Smooth muscle cell (in vitro differentiated cells): ENCODE results near the gene TBC1D21. TPM values are rescaled to one million over a fixed set of nuclear protein-coding genes. Genes with fewer than 3 reads are reported as not detected.

Source experiments
- DNase-seq: peaks from one replicate; lab custom pipeline; 2025; ENCODE audit not compliant: unreplicated experiment; lab: John Stamatoyannopoulos, UW
- H2AFZ ChIP-seq: fragments of 200-600 bp; sonication (generic); 2 replicates; pipeline ENCODE4 v1.6.0; 2016; ENCODE audit warnings: antibody characterized with exemption, low read depth, mild to moderate bottlenecking
- H3F3A ChIP-seq: fragments of 200-600 bp; sonication (generic); 2 replicates; pipeline ENCODE4 v1.6.0; 2017; ENCODE audit warnings: antibody characterized with exemption, low read depth
- H3K27ac ChIP-seq: fragments of 200-600 bp; sonication (generic); 2 replicates; pipeline ENCODE4 v1.5.1; 2016; ENCODE audit warnings: low read depth, mild to moderate bottlenecking
- H3K27me3 ChIP-seq: fragments of 200-600 bp; sonication (generic); 2 replicates; pipeline ENCODE4 v1.6.1; 2016; ENCODE audit warnings: low read depth, mild to moderate bottlenecking
- H3K36me3 ChIP-seq: fragments of 200-600 bp; sonication (generic); 2 replicates; pipeline ENCODE4 v1.5.1; 2016; ENCODE audit warnings: low read depth
- H3K4me1 ChIP-seq: fragments of 200-600 bp; sonication (generic); 2 replicates; pipeline ENCODE4 v1.5.1; 2016; ENCODE audit warnings: low read depth
- H3K4me2 ChIP-seq: fragments of 200-600 bp; sonication (generic); 2 replicates; pipeline ENCODE4 v1.6.0; 2016; ENCODE audit warnings: mild to moderate bottlenecking
- H3K4me3 ChIP-seq: fragments of 200-600 bp; sonication (generic); 2 replicates; pipeline ENCODE4 v1.5.1; 2016; ENCODE audit warnings: mild to moderate bottlenecking
- H3K79me2 ChIP-seq: fragments of 200-600 bp; sonication (generic); 2 replicates; pipeline ENCODE4 v1.6.0; 2016; ENCODE audit warnings: low read depth, mild to moderate bottlenecking
- H3K9ac ChIP-seq: fragments of 200-600 bp; sonication (generic); 2 replicates; pipeline ENCODE4 v1.6.0; 2016; ENCODE audit warnings: low read depth
- H3K9me3 ChIP-seq: fragments of 200-600 bp; sonication (generic); replicated peaks from 2 replicates; pipeline ENCODE4 v1.5.1; 2016; ENCODE audit warnings: low read depth
- H4K20me1 ChIP-seq: fragments of 200-600 bp; sonication (generic); 2 replicates; pipeline ENCODE4 v1.6.0; 2016; ENCODE audit warnings: low read depth
- WGBS: methylation state at CpG from one replicate; pipeline ENCODE4 v1.1.7; 2016; ENCODE audit warnings: low lambda C conversion rate; 5-methylcytosine and 5-hydroxymethylcytosine counted together
- polyA plus RNA-seq: library from polyadenylated mRNA; unstranded; fragments of >200 nt; fragmentation: Nextera tagmentation; extraction: Ambion mirVana; gene quantifications from 2 replicates; pipeline ENCODE4 v1.2.1, GENCODE V29; 2016
- total RNA-seq: library from RNA; depleted of rRNA; stranded (reverse); fragments of >200 nt; gene quantifications from 2 replicates; pipeline ENCODE4 v1.2.3, GENCODE V29; 2014
- TF ChIP-seq, protein P1 (sequence below): fragments of 200-600 bp; sonication (generic); IDR thresholded peaks from 2 replicates; pipeline ENCODE4 v1.5.1; 2017; ENCODE audit warnings: borderline replicate concordance, mild to moderate bottlenecking, antibody characterized with exemption; ENCODE audit not compliant: insufficient read depth, poor library complexity, severe bottlenecking

Gene TBC1D21
- total and polyA plus RNA-seq, 2 experiments from 2014 or later, result not detected

DNA sequence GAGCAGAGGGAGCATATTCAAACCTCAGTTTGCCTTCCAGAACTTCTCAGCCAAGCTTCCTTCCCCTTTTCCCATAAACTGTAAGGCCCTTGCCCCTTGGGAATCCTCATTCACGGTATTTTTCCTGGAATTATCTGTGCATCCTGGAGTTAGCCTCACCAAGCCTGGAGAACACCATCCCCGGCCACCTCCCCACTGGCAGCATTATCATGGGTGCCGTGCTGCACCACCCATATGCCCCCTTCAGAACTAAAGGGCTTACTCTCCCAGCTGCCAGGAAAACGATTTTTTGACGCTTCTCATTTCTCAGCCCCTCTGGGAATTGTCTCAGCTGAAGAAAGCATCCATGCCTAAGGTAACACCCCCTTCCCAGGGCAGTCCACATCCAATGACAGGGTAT is 20.9 kb upstream of the TBC1D21 start:
- H3K36me3 ChIP-seq, result no peaks in the 10 kb centered on the region
- no peaks in the 10 kb centered on the region for H3K9me3 ChIP-seq
- DNase-seq, result no peak
- H3K27ac ChIP-seq, result no peak overlapping the region
- no peak overlapping the region for H3K9ac ChIP-seq
- TF ChIP-seq, protein P1, sequence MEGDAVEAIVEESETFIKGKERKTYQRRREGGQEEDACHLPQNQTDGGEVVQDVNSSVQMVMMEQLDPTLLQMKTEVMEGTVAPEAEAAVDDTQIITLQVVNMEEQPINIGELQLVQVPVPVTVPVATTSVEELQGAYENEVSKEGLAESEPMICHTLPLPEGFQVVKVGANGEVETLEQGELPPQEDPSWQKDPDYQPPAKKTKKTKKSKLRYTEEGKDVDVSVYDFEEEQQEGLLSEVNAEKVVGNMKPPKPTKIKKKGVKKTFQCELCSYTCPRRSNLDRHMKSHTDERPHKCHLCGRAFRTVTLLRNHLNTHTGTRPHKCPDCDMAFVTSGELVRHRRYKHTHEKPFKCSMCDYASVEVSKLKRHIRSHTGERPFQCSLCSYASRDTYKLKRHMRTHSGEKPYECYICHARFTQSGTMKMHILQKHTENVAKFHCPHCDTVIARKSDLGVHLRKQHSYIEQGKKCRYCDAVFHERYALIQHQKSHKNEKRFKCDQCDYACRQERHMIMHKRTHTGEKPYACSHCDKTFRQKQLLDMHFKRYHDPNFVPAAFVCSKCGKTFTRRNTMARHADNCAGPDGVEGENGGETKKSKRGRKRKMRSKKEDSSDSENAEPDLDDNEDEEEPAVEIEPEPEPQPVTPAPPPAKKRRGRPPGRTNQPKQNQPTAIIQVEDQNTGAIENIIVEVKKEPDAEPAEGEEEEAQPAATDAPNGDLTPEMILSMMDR, result no peak
- H3K27me3 ChIP-seq, result peaks cover 12% of the 10 kb centered on the region
- H3F3A ChIP-seq, result no peaks in the 10 kb centered on the region
- H4K20me1 ChIP-seq, result no peaks in the 10 kb centered on the region
- H2AFZ ChIP-seq, result no peak overlapping the region
- no peak overlapping the region for H3K4me3 ChIP-seq
- H3K79me2 ChIP-seq, result no peaks in the 10 kb centered on the region
- H3K4me1 ChIP-seq, result no peaks in the 10 kb centered on the region
- no peak overlapping the region for H3K4me2 ChIP-seq
- WGBS, result 77% methylated on average over 5 of the region's 5 CpGs

DNA sequence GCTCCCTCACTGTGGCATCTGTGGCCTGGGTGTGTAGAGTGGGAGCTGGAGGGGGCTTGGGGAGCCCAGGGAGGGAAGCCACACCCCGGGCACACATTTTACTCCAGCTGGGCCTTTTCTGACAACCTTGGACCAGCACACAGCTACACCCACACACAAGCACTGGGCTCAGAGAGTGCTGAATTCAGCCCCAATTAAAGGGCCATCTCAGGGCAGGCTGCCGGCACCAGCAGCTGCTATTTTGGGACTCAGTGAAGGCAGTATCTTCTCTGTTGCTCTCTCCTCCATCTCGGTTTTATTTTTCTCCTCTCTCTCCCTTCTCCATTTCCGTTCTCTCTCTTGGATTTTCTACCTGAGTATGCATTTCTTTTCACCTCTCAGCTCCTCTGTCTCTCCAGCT is 19.1 kb upstream of the TBC1D21 start:
- TF ChIP-seq, protein P1, result no peak
- WGBS, result 87% methylated on average over 4 of the region's 4 CpGs
- peaks cover 12% of the 10 kb centered on the region for H3K27me3 ChIP-seq

DNA sequence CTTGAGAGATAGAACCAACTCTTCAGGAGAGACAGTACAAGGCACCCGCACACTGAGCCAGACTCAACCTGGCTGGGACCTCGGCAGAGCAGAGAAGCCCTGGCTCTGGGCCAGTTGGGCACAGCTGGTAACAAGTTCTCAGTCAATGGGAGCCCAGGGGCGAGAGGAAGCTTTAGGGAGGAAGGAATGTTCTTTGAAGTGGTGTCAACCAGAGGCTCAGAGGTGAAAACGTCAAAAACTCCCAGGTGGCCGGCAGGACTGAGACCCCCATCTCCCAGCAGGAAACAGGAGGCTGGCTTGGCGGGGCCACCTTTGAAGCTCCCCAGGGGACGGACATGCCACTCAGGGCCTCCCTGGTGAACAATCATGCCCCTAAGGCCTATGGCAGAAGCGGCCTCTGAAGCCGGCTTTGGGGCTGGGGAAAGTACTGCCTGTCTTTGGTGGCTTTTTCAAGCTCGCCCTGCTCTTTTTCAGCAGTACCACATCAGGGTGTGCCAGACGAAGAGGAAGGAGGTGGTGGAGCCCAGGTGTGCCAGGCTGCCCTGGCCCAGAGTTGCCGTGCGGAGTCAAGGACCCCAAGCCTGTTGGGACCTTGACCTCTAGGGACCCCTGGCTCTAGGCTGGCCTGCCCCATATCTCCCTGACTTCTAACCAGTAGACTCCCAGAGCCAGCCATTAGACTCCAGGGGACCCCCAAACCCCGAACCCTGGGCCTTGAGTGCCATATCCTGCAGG is 16.7 kb upstream of the TBC1D21 start:
- Histone ChIP-seq H3K4me3 (no peak overlapping the region), H3K4me2 (no peak overlapping the region), H2AFZ (no peak overlapping the region), H3K9me3 (no peaks in the 10 kb centered on the region), H3K27ac (no peak overlapping the region), H3K27me3 (peaks cover 13% of the 10 kb centered on the region), H3K4me1 (no peaks in the 10 kb centered on the region), H4K20me1 (no peaks in the 10 kb centered on the region), H3K36me3 (no peaks in the 10 kb centered on the region), H3F3A (no peaks in the 10 kb centered on the region), H3K79me2 (no peaks in the 10 kb centered on the region), H3K9ac (no peak overlapping the region)
- no peak for DNase-seq
- TF ChIP-seq, protein P1, result no peak
- WGBS, result 74% methylated on average over 14 of the region's 14 CpGs

More for the DNA sequence above, 19.1 kb upstream of the TBC1D21 start:
- H3F3A ChIP-seq, result no peaks in the 10 kb centered on the region
- no peak overlapping the region for H2AFZ ChIP-seq
- H3K27ac ChIP-seq, result no peak overlapping the region
- no peaks in the 10 kb centered on the region for H3K9me3 ChIP-seq
- no peaks in the 10 kb centered on the region for H3K79me2 ChIP-seq
- H3K9ac ChIP-seq, result no peak overlapping the region
- no peaks in the 10 kb centered on the region for H3K4me1 ChIP-seq
- no peak overlapping the region for H3K4me3 ChIP-seq
- no peak overlapping the region for H3K4me2 ChIP-seq
- DNase-seq, result no peak
- no peaks in the 10 kb centered on the region for H3K36me3 ChIP-seq
- no peaks in the 10 kb centered on the region for H4K20me1 ChIP-seq
